ENCODE results near the gene LMCD1.

The LMCD1 gene

DNA sequence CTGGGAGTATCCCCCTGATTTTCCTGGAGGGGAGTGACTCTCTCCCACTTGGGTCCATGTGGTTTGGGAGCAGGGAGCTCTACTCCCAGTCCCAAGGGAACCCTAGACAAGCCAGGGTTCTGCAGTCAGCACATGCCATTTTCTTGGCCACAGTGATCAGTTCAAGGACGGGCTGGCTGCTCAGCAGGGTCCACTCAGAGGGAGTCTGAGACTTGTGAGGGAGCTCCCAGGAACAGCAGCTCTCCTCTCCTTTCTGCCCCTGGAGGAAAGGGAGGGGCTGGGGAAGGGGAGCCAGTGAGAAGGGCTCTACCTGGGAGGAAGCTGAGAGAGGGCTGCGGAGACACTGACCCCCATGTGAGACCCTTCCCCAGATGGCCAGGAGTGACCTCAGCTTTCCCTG lies 29.1 kb upstream of the LMCD1 start:
- H3K4me3 ChIP-seq (ENCODE audit: low read length) = no peak overlapping the region
- TF ChIP-seq, protein P1, sequence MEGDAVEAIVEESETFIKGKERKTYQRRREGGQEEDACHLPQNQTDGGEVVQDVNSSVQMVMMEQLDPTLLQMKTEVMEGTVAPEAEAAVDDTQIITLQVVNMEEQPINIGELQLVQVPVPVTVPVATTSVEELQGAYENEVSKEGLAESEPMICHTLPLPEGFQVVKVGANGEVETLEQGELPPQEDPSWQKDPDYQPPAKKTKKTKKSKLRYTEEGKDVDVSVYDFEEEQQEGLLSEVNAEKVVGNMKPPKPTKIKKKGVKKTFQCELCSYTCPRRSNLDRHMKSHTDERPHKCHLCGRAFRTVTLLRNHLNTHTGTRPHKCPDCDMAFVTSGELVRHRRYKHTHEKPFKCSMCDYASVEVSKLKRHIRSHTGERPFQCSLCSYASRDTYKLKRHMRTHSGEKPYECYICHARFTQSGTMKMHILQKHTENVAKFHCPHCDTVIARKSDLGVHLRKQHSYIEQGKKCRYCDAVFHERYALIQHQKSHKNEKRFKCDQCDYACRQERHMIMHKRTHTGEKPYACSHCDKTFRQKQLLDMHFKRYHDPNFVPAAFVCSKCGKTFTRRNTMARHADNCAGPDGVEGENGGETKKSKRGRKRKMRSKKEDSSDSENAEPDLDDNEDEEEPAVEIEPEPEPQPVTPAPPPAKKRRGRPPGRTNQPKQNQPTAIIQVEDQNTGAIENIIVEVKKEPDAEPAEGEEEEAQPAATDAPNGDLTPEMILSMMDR (conservative IDR thresholded peaks at IDR 0.05; ENCODE audit: low read depth, low read length) = no peak
- no peak for DNase-seq (ENCODE audit: low read depth)

- TF ChIP-seq, protein P1 (conservative IDR thresholded peaks at IDR 0.05; ENCODE audit: low read depth, low read length) = no peak
- DNase-seq (ENCODE audit: low read depth) = no peak
- H3K4me3 ChIP-seq (ENCODE audit: low read length) = no peak overlapping the region
Measured at GRCh38 chr3:8473029-8473428, 28.6 kb upstream of the LMCD1 start.

DNA sequence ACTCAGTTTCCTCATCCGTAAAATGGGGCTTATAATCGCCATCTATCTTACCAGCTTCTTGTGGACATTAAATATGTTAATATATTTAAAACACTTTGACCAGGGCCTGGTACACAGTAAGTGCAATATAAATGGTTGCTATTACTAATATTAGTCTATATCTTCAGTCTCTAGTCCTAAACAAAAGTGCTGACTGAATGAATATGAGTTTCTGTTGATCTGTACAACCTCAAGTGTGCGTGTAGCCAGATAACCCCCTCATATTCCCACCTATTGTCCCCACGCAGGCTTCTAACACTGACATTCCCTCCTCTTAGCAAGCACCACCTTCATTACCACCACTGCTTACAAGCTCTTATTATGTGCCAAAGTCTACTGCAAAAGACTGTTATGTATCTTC lies 27.6 kb upstream of the LMCD1 start:
- TF ChIP-seq, protein P1 (conservative IDR thresholded peaks at IDR 0.05; ENCODE audit: low read depth, low read length) = no peak
- no peak for DNase-seq (ENCODE audit: low read depth)
- H3K4me3 ChIP-seq (ENCODE audit: low read length) = no peak overlapping the region

GRCh38 chr3:8474991-8475390 lies 26.6 kb upstream of the LMCD1 start:
- no peak for DNase-seq (ENCODE audit: low read depth)
- H3K4me3 ChIP-seq (ENCODE audit: low read length) = no peak overlapping the region
- TF ChIP-seq, protein P1 (conservative IDR thresholded peaks at IDR 0.05; ENCODE audit: low read depth, low read length) = no peak

DNA sequence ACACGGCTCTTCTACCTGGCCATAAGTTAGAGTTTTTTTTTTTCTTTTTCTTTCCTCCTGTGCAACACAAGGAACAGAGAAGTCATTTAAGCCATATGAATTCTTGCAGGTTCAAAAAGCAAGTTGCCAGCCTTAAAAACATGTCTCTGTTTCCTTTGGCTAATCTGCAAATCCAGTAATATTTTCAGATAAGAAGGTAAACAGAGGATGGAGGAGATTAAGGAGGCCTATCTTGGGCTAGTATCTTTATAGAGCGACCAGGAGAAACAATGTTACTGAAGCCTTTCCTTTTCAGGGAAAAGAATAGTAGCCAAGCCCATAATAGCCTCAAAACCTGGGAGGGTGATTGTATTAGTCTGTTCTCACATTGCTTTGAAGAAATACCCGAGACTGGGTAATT lies 20.9 kb upstream of the LMCD1 start:
- DNase-seq (ENCODE audit: low read depth) = no peak
- TF ChIP-seq, protein P1 (conservative IDR thresholded peaks at IDR 0.05; ENCODE audit: low read depth, low read length) = no peak
- no peak overlapping the region for H3K4me3 ChIP-seq (ENCODE audit: low read length)

DNA sequence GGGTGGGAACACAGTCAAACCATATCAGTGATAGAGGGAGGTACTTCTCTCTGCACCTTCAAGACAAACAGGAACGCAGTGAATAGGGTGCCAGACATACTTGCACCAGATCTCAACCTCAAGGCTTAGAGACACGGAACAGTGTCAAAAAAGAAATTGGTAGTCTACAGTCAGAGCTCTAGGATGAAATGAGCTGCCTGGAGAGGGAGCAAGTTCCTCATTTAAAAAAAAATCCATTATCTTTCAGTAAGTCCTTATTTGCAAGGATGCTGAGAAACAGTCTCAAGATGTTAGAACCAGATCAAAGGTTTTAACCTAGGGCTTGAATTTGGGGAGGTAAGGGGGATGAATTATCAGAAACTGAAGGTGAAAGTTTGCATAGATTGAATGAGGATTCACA lies 20.2 kb upstream of the LMCD1 start:
- no peak for DNase-seq (ENCODE audit: low read depth)
- H3K4me3 ChIP-seq (ENCODE audit: low read length) = no peak overlapping the region
- TF ChIP-seq, protein P1 (conservative IDR thresholded peaks at IDR 0.05; ENCODE audit: low read depth, low read length) = no peak

- no peak for DNase-seq (ENCODE audit: low read depth)
- TF ChIP-seq, protein P1 (conservative IDR thresholded peaks at IDR 0.05; ENCODE audit: low read depth, low read length) = no peak
- no peak overlapping the region for H3K4me3 ChIP-seq (ENCODE audit: low read length)
Measured at GRCh38 chr3:8482263-8482662, 19.4 kb upstream of the LMCD1 start.
